ENCODE results near the gene ZBTB3. TPM values are rescaled to one million over a fixed set of nuclear protein-coding genes. Genes with fewer than 3 reads are reported as not detected.
A peak's percentile ranks its signal among the peaks of the same experiment; 100 is the strongest.

ZBTB3 gene
- total and polyA plus RNA-seq, 9 donors: 3.5 to 18.2 (median 9.5) TPM

DNA sequence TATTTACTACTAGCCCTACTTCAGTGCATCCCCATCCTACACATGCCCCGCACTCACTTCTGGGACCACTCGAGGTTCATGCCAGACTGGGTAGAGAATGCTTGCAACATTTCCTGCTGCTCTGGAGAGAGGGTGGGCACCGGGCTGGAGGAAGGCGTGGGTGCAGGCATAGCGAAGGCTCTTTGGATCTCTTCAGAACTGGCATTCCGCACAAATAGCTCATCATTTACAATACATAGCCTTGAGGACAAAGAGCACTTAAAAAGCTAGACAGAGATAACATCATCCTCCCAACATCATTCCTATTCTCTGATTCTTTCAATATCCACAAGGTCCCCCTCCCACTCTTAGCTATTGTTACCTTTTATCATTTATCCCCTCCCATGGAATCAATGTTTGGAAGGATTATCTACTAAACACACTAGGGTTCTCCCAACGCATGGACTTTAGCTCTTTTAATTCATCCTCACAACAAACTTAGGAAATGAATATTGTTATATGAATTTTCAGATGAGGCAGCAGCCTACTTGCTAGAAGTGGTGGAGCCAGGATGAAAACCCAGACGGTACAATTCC, 40.3 kb upstream of the ZBTB3 start:
- TF ChIP-seq EP300 (IDR thresholded peaks at IDR 0.05) (no peak), POLR2A (IDR thresholded peaks at IDR 0.05) (no peak)
- TF ChIP-seq, protein P1, sequence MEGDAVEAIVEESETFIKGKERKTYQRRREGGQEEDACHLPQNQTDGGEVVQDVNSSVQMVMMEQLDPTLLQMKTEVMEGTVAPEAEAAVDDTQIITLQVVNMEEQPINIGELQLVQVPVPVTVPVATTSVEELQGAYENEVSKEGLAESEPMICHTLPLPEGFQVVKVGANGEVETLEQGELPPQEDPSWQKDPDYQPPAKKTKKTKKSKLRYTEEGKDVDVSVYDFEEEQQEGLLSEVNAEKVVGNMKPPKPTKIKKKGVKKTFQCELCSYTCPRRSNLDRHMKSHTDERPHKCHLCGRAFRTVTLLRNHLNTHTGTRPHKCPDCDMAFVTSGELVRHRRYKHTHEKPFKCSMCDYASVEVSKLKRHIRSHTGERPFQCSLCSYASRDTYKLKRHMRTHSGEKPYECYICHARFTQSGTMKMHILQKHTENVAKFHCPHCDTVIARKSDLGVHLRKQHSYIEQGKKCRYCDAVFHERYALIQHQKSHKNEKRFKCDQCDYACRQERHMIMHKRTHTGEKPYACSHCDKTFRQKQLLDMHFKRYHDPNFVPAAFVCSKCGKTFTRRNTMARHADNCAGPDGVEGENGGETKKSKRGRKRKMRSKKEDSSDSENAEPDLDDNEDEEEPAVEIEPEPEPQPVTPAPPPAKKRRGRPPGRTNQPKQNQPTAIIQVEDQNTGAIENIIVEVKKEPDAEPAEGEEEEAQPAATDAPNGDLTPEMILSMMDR (IDR thresholded peaks at IDR 0.05): no peak
- intact Hi-C loops (cut with DNase I): no loop called here
- Histone ChIP-seq H3K4me3 (no peak overlapping the region), H3K9me3 (no peaks in the 10 kb centered on the region), H3K27me3 (no peaks in the 10 kb centered on the region), H3K4me1 (ENCODE audit: insufficient read depth) (no peaks in the 10 kb centered on the region), H3K36me3 (no peaks in the 10 kb centered on the region), H3K27ac (no peak overlapping the region)
- no peak for DNase-seq
- WGBS, 3 donors: 82 to 89% (median 87%) methylated on average over 8 of the region's 8 CpGs

DNA sequence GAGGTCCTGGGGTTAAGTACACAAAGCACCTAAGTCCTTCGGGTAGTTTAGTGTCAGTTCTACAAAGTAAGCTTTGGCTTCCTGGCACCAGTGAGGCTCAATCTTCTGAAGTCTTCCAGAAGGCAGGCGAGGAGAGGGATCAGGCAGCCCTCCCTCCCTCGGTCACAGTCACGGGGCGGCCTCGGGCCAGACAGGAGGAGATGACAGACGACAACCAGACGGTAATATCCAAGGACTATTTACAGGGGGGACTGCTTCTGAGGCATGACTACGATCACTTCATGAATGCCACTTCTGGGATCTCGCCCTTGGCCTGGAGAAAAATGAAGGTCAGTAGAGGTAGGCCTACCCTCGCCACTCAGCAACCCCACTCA, 38.2 kb upstream of the ZBTB3 start:
- H3K4me1 ChIP-seq (ENCODE audit: insufficient read depth): no peaks in the 10 kb centered on the region
- H3K27ac ChIP-seq: peak overlapping the region in 1 of 2 donors; percentile 43
- peak in 2 of 5 donors; percentile 31 to 52 for DNase-seq
- 26 to 29% (median 28%) methylated on average over 11 of the region's 11 CpGs for WGBS, 3 donors
- intact Hi-C loops (cut with DNase I): no loop called here
- TF ChIP-seq EP300 (IDR thresholded peaks at IDR 0.05) (no peak), POLR2A (IDR thresholded peaks at IDR 0.05) (no peak)
- TF ChIP-seq, protein P1 (IDR thresholded peaks at IDR 0.05): no peak
- no peaks in the 10 kb centered on the region for H3K9me3 ChIP-seq
- H3K27me3 ChIP-seq: no peaks in the 10 kb centered on the region
- H3K4me3 ChIP-seq: peak overlapping the region; percentile 83
- H3K36me3 ChIP-seq: no peaks in the 10 kb centered on the region

DNA sequence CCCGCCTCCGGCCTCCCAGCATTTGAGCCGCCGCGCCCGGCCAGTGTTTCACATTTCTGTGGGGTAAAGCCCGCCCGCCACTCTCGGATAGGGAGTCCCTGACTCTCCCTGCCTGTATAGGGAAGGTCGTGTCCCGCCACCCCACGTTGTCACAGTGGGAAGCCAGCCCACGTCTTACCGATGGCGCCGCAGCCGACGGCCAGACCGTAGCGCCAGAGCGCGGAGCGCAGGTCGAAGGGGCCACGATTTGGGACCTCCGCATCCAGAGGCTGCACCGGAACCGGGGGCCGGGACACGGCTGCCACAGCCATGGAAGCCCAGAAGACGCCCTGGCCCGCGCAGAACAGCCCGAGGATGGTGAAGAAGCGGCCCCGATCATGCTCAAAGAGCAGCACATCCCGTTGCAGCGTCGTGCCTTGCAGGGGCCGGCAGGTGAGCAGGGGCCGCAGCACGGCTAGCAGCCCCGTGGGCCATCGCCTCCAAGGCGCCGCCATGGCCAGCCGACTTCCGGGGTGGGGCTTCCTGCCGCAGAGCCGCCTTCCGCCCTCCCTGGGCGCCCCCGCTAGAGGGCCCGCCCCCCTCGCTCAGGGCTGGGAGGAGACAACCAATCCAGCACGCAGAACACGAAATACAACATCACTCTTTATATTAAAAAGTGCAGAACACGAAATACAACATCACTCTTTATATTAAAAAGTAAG, 37.7 kb upstream of the ZBTB3 start, which contains the start of gene TMEM223:
TSS of gene TMEM223 (minus strand) at position 506 of the 701 bp plus-strand sequence. CDS start at position 494, 12 bp downstream.
- Histone ChIP-seq H3K36me3 (no peaks in the 10 kb centered on the region), H3K27ac (peak within 1 kb of the TSS in 1 of 2 donors; percentile 47), H3K27me3 (no peaks in the 10 kb centered on the region), H3K9me3 (no peaks in the 10 kb centered on the region), H3K4me1 (ENCODE audit: insufficient read depth) (no peaks in the 10 kb centered on the region), H3K4me3 (peak within 1 kb of the TSS; percentile 83)
- TF ChIP-seq EP300 (IDR thresholded peaks at IDR 0.05) (no peak), POLR2A (IDR thresholded peaks at IDR 0.05) (no peak)
- TF ChIP-seq, protein P1 (IDR thresholded peaks at IDR 0.05): peak in 1 of 3 donors; percentile 17
- DNase-seq: peak; percentile 80 to 91 (median 86)
- intact Hi-C loops (cut with DNase I): loop anchor here in 1 of 4 donors (2.0 kb wide), 1 partner anchor 69 kb away; no protein-coding TSS in a partner anchor
- WGBS, 3 donors: 0 to 1% (median 0%) methylated on average over 51 to 58 of the region's 58 CpGs

DNA sequence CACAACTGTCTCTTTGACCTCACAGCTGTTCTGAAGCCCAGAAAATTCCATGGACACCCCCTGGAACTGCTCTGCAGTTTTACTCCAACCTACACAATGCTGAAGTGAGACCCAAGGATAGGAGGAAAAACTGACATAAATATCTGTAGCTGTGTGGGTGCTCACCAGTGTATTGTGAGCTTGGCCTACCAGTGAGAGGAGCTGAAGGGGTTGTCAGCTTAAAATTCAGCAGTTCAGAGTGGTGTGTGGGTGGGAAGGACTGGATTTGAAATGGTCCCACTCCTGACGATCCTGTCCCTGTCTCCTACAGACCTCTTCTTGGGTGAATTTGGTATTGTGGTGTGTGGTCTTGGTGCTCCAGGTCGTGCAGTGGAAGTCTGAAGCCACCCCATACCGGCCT, 35.6 kb upstream of the ZBTB3 start:
- 34 to 48% (median 36%) methylated on average over 3 of the region's 3 CpGs for WGBS, 3 donors
- no peaks in the 10 kb centered on the region for H3K36me3 ChIP-seq
- no peaks in the 10 kb centered on the region for H3K4me1 ChIP-seq (ENCODE audit: insufficient read depth)
- no peak for DNase-seq
- no peak overlapping the region for H3K4me3 ChIP-seq
- H3K27me3 ChIP-seq: no peaks in the 10 kb centered on the region
- no peaks in the 10 kb centered on the region for H3K9me3 ChIP-seq
- TF ChIP-seq POLR2A (IDR thresholded peaks at IDR 0.05) (no peak), EP300 (IDR thresholded peaks at IDR 0.05) (no peak)
- TF ChIP-seq, protein P1 (IDR thresholded peaks at IDR 0.05): no peak
- intact Hi-C loops (cut with DNase I): loop anchor here in 2 of 4 donors (5.0 kb wide), 2 partner anchors 43 to 73 kb away; partner anchors contain the start of genes STX5 (in 1 of the 2) and TEX54 (in 1 of the 2)
- no peak overlapping the region for H3K27ac ChIP-seq

All from ovary (tissue), 9 donors.